ENCODE measurements around the gene ABI3. TPM values are rescaled to one million over a fixed set of nuclear protein-coding genes. Genes with fewer than 3 reads are reported as not detected.
"Not testable (repeated sequence)": the region's sequence is repeated elsewhere in the genome, so short reads cannot be mapped to it uniquely, and the experiment has no call there.

The ABI3 gene, protein sequence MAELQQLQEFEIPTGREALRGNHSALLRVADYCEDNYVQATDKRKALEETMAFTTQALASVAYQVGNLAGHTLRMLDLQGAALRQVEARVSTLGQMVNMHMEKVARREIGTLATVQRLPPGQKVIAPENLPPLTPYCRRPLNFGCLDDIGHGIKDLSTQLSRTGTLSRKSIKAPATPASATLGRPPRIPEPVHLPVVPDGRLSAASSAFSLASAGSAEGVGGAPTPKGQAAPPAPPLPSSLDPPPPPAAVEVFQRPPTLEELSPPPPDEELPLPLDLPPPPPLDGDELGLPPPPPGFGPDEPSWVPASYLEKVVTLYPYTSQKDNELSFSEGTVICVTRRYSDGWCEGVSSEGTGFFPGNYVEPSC
- 1 to 10 TPM; 1.1 to 6.6 (median 5.0) TPM for total RNA-seq

DNA sequence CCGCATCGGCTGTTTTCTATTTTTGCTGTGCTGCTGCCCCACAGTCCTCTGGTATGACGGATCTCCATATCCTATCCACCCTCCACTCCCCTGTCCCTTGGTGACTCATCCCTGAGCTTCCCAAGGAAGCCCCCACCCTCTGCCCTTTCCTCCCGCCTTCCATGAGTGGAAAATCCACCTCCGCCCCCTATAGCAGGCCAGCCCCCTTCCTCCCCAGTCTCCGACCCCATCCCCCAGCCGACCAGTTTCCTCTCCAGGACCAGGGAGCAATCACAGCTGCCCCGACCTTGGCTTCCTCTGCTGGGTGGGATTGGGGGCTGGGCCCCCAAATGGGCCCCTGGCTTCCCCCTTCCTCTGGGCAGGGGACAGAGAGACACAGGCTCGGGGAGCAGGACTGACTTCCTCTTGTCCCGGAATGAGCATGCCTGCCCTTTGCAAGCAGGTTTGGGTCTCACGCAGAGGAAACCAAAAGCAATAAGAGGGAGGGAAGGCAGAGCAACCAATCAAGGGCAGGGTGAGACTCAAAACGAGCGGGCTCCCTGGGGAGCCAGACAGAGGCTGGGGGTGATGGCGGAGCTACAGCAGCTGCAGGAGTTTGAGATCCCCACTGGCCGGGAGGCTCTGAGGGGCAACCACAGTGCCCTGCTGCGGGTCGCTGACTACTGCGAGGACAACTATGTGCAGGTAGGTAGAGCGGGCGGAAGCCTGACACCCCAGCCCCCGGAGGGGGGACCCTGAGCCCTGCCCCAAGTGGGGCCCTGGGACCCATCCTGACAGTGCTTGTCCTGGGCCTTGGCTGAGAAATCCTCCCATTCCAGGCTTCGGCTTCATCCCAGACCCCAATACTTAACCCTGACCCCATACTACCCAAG is at the start of gene ABI3, which contains the start of gene GNGT2:
Gene ABI3 (plus strand): TSS at position 550 of the 872 bp plus-strand sequence. CDS start 18 bp downstream, at position 568.
Gene GNGT2 (minus strand): TSS at position 417 of the 872 bp plus-strand sequence. CDS start 3,152 bp downstream, outside the sequence.
- WGBS, 2 donors (ENCODE audit: low coverage in 1 of 2): 15 to 17% methylated on average over 3 to 8 of the region's 22 CpGs
- peak; percentile 67 for ATAC-seq
- TF ChIP-seq POLR2AphosphoS5 (IDR thresholded peaks at IDR 0.05) (no peak), POLR2A (IDR thresholded peaks at IDR 0.05) (no peak), EP300 (IDR thresholded peaks at IDR 0.05) (no peak)
- TF ChIP-seq, protein P1, sequence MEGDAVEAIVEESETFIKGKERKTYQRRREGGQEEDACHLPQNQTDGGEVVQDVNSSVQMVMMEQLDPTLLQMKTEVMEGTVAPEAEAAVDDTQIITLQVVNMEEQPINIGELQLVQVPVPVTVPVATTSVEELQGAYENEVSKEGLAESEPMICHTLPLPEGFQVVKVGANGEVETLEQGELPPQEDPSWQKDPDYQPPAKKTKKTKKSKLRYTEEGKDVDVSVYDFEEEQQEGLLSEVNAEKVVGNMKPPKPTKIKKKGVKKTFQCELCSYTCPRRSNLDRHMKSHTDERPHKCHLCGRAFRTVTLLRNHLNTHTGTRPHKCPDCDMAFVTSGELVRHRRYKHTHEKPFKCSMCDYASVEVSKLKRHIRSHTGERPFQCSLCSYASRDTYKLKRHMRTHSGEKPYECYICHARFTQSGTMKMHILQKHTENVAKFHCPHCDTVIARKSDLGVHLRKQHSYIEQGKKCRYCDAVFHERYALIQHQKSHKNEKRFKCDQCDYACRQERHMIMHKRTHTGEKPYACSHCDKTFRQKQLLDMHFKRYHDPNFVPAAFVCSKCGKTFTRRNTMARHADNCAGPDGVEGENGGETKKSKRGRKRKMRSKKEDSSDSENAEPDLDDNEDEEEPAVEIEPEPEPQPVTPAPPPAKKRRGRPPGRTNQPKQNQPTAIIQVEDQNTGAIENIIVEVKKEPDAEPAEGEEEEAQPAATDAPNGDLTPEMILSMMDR (IDR thresholded peaks at IDR 0.05): no peak
- Histone ChIP-seq H3K4me3 (peak within 1 kb of the TSS; percentile 4 to 48), H3K27me3 (peaks cover 40% of the 10 kb centered on the region), H3K27ac (peak within 1 kb of the TSS in 3 of 4 donors; percentile 55 to 78 (median 64)), H3K36me3 (no peaks in the 10 kb centered on the region), H3K4me1 (peaks cover 0 to 30% (median 4%) of the 10 kb centered on the region in 3 donors), H3K9me3 (no peaks in the 10 kb centered on the region)

DNA sequence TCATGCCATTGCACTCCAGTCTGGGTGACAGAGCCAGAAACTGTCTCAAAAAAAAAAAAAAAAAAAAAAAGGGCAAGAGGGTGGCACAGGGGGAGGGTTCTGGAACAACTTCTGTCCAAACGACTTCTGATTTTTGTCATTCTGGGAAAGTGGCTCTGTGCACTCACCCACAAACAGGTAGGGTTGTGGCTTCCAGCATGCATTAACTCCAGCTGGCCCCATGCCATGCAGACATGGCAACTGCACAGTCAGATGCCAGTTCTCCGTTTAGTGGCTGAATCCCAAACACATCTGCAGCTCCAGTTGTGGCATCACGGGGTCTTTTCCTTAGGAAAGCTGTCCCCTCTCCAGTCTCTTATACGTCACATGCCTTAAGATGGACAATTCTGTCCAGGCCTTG is 47.6 kb upstream of the ABI3 start:
- H3K4me3 ChIP-seq: no peak overlapping the region
- H3K9me3 ChIP-seq: no peaks in the 10 kb centered on the region
- no peaks in the 10 kb centered on the region for H3K4me1 ChIP-seq
- no peak for TF ChIP-seq POLR2A (IDR thresholded peaks at IDR 0.05)
- TF ChIP-seq, protein P1 (IDR thresholded peaks at IDR 0.05): no peak
- no peak for TF ChIP-seq EP300 (IDR thresholded peaks at IDR 0.05)
- TF ChIP-seq POLR2AphosphoS5 (IDR thresholded peaks at IDR 0.05): no peak
- peaks cover 74% of the 10 kb centered on the region for H3K27me3 ChIP-seq
- H3K27ac ChIP-seq: no peak overlapping the region
- WGBS, 2 donors (ENCODE audit: low coverage in 1 of 2): 20 to 72% methylated on average over 1 to 4 of the region's 4 CpGs
- no peaks in the 10 kb centered on the region for H3K36me3 ChIP-seq
- no peak for ATAC-seq

DNA sequence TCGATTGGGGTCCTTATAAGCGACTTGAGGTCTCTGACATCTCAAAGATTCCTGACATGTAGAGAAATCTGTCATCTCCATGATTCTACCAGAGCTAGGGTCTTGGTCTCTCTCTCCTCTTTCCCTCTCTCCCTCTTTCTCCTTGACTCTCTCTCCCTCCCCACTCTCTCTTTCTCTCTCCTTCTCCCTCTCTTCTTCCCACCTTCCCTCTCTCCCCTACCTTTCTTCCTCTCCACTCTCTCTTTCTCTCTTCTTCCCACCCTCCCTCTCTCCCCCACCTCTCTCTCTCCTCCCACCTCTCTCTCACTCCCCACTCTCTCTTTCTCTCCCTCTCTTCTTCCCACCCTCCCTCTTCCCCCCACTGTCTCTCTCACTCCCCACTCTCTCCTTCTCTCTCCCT is 45.4 kb upstream of the ABI3 start:
- Histone ChIP-seq H3K4me3 (no peak overlapping the region), H3K36me3 (no peaks in the 10 kb centered on the region), H3K27me3 (peaks cover 82% of the 10 kb centered on the region), H3K4me1 (no peaks in the 10 kb centered on the region), H3K9me3 (no peaks in the 10 kb centered on the region), H3K27ac (no peak overlapping the region)
- TF ChIP-seq POLR2A (IDR thresholded peaks at IDR 0.05): no peak
- ATAC-seq: no peak
- 74 to 100% methylated on average over 2 of the region's 2 CpGs for WGBS, 2 donors (ENCODE audit: low coverage in 1 of 2)

DNA sequence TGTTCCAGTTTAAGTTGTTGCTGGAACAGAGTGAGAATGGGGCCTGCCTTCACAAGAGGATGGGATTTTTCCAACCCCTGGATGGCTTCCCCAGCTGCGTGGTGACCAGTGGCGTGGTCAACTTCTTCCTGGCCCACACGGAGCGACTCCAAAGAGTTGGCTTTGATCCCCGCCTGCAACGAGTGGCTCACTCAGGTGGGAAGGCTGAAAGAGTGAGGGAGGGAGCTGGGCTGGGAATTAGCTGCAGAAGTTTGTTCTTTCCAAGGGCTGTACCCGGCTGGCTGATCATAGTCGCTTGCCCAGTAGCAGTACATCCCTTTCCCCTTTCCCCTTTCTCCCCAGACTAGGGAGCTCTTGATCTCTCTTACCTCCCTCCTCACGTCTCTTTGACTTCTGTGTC is 41.8 kb upstream of the ABI3 start:
- Histone ChIP-seq H3K4me1 (no peaks in the 10 kb centered on the region), H3K9me3 (peaks cover 0 to 9% (median 0%) of the 10 kb centered on the region in 3 donors), H3K36me3 (no peaks in the 10 kb centered on the region), H3K27me3 (peaks cover 91% of the 10 kb centered on the region), H3K27ac (no peak overlapping the region), H3K4me3 (no peak overlapping the region)
- TF ChIP-seq POLR2AphosphoS5 (IDR thresholded peaks at IDR 0.05) (no peak), EP300 (IDR thresholded peaks at IDR 0.05) (no peak), POLR2A (IDR thresholded peaks at IDR 0.05) (no peak)
- TF ChIP-seq, protein P1 (IDR thresholded peaks at IDR 0.05): no peak
- ATAC-seq: no peak
- 52 to 56% methylated on average over 5 to 7 of the region's 9 CpGs for WGBS, 2 donors (ENCODE audit: low coverage in 1 of 2)

DNA sequence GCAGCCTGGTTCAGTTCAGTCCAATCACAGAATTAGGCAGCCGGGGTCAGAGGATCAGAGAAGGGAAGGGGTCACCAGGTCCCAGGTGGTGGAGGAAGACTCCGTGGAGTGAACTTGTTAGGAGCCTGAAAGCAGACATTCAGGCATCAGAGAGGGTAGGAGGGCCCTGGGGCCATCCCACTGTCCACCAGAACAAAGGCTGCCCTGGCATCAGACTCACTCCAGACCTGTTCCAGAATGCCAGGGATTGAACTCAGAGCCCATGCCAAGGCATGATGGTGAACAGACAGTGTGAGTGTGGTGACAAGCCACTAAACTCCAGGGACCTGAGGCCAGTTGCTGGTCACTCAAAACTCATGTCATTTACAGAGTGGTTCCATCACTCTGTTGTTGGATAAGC is 40.3 kb upstream of the ABI3 start:
- no peak for TF ChIP-seq EP300 (IDR thresholded peaks at IDR 0.05)
- TF ChIP-seq POLR2A (IDR thresholded peaks at IDR 0.05): no peak
- TF ChIP-seq POLR2AphosphoS5 (IDR thresholded peaks at IDR 0.05): no peak
- TF ChIP-seq, protein P1 (IDR thresholded peaks at IDR 0.05): no peak
- Histone ChIP-seq H3K27ac (no peak overlapping the region), H3K4me3 (no peak overlapping the region), H3K9me3 (peaks cover 0 to 23% (median 0%) of the 10 kb centered on the region in 3 donors), H3K4me1 (no peaks in the 10 kb centered on the region), H3K36me3 (no peaks in the 10 kb centered on the region), H3K27me3 (peaks cover 75% of the 10 kb centered on the region)
- 80 to 94% methylated on average over 1 to 2 of the region's 2 CpGs for WGBS, 2 donors (ENCODE audit: low coverage in 1 of 2)
- no peak for ATAC-seq

DNA sequence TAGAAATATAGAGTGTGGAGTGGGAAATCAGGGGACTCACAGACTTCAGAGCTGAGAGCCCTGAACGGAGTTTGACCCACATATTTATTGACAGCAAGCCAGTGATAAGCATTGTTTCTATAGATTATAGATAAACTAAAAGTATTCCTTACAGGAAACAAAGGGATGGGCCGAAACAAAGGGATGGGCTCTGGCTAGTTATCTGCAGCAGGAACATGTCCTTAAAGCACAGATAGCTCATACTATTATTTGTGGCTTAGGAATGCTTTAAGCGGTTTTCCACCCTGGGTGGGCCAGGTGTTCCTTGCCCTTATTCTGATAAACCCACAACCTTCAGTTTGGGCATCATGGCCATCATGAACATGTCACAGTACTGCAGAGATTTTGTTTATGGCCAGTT is 39.8 kb upstream of the ABI3 start:
- H3K27ac ChIP-seq, H3K4me1 ChIP-seq, ATAC-seq, H3K36me3 ChIP-seq, H3K4me3 ChIP-seq: not testable (repeated sequence)
- 63 to 92% methylated on average over 2 to 3 of the region's 3 CpGs for WGBS, 2 donors (ENCODE audit: low coverage in 1 of 2)
- H3K9me3 ChIP-seq: peaks cover 0 to 28% (median 0%) of the 10 kb centered on the region in 3 donors
- peaks cover 72% of the 10 kb centered on the region for H3K27me3 ChIP-seq

DNA sequence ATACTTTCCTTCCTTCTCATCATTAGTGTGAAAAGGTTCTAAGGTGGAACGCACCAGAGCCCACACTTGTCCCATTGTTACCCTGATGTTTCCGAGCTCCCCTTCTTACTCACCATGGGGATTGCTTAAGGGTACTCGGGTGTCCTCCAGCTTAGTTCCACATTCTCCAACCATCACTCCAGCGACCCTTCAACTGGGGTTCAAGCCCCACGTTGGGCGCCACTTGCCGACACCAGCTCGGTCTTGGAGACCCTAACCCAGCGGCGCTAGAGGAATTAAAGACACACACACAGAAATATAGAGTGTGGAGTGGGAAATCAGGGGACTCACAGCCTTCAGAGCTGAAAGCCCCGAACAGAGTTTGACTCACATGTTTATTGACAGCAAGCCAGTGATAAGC is 34.5 kb upstream of the ABI3 start:
- Histone ChIP-seq H3K9me3 (peaks cover 0 to 46% (median 2%) of the 10 kb centered on the region in 3 donors), H3K27me3 (peaks cover 25% of the 10 kb centered on the region)
- H3K4me1 ChIP-seq, H3K4me3 ChIP-seq, H3K36me3 ChIP-seq, ATAC-seq, H3K27ac ChIP-seq: not testable (repeated sequence)
- 89 to 90% methylated on average over 3 to 6 of the region's 11 CpGs for WGBS, 2 donors (ENCODE audit: low coverage in 1 of 2)

Data from gastroesophageal sphincter (tissue), 4 donors.